AG04450 (cell line): ENCODE measurements around the gene HBG1. TPM values are rescaled to one million over a fixed set of nuclear protein-coding genes. Genes with fewer than 3 reads are reported as not detected.
A peak's percentile ranks its signal among the peaks of the same experiment; 100 is the strongest.

Experiments
- CTCF ChIA-PET: fragments of 300-600, 350-600 bp; formaldehyde crosslinking; extraction: SDS; loops from one replicate; lab custom pipeline; 2022; ENCODE audit warnings: antibody characterized with exemption, inconsistent platforms; lab: Charles Lee
- POLR2A ChIA-PET: fragments of 350-600 bp; formaldehyde crosslinking; extraction: SDS; loops from one replicate; lab custom pipeline; 2021; ENCODE audit warnings: antibody characterized with exemption, inconsistent platforms; lab: Yijun Ruan, JAX
- DNase-seq: peaks from one replicate; pipeline ENCODE4 v3.0.0-alpha.2; 2011; ENCODE audit warnings: low read depth, low spot score
- H3K27ac ChIP-seq: one replicate; pipeline ENCODE4 v1.5.1; 2012; ENCODE audit warnings: low read depth, low read length, control low read depth
- H3K27me3 ChIP-seq: one replicate; pipeline ENCODE4 v1.6.0; 2012; ENCODE audit warnings: low read length; ENCODE audit not compliant: control insufficient read depth, insufficient read depth
- H3K4me3 ChIP-seq: 2 replicates; pipeline ENCODE4 v1.5.1; 2011; ENCODE audit warnings: mild to moderate bottlenecking, low read depth, low read length, control low read depth
- H3K9me3 ChIP-seq: 2 replicates; pipeline ENCODE4 v1.5.1; 2012; ENCODE audit warnings: low read length; ENCODE audit not compliant: control insufficient read depth, insufficient read depth
- CTCF ChIP-seq: IDR thresholded peaks from 2 replicates; pipeline ENCODE4 v1.5.1; 2011; ENCODE audit warnings: low read depth, low read length, control low read depth, inconsistent platforms
- polyA plus RNA-seq: library from polyadenylated mRNA; depleted of rRNA; stranded (reverse); fragments of >200 nt; gene quantifications from 2 replicates; pipeline ENCODE4 v1.2.3, GENCODE V29; 2011

The HBG1 gene
- polyA plus RNA-seq, 1 experiment, result 0.41 TPM

- Histone ChIP-seq H3K4me3 (no peak overlapping the region), H3K27me3 (no peaks in the 10 kb centered on the region), H3K9me3 (no peaks in the 10 kb centered on the region), H3K27ac (peak overlapping the region; percentile 40)
- CTCF ChIA-PET, result interaction anchor here (0.9 kb wide), 1 partner anchor 11 kb away, joined by 5 read pairs; no protein-coding TSS in a partner anchor
- POLR2A ChIA-PET, result interaction anchor here (0.6 to 1.0 kb wide), 2 partner anchors 83 to 84 kb away, joined by 3 to 5 read pairs; no protein-coding TSS in a partner anchor
- no peak for TF ChIP-seq CTCF
- no peak for DNase-seq
Measured at GRCh38 chr11:5279471-5280090, 29.9 kb upstream of the HBG1 start.

- DNase-seq, result no peak
Measured at GRCh38 chr11:5277807-5278382, 28.2 kb upstream of the HBG1 start.

GRCh38 chr11:5276697-5277096, 27.0 kb upstream of the HBG1 start:
- no peak for TF ChIP-seq CTCF
- Histone ChIP-seq H3K9me3 (no peaks in the 10 kb centered on the region), H3K27ac (no peak overlapping the region), H3K27me3 (no peaks in the 10 kb centered on the region), H3K4me3 (no peak overlapping the region)
- DNase-seq, result no peak
- POLR2A ChIA-PET, result no interaction called here
- CTCF ChIA-PET, result no interaction called here

More at GRCh38 chr11:5277807-5278382, 28.2 kb upstream of the HBG1 start:
- Histone ChIP-seq H3K27ac (no peak overlapping the region), H3K4me3 (no peak overlapping the region), H3K27me3 (no peaks in the 10 kb centered on the region), H3K9me3 (no peaks in the 10 kb centered on the region)
- ChIA-PET POLR2A (no interaction called here), CTCF (no interaction called here)
- no peak for TF ChIP-seq CTCF

GRCh38 chr11:5275369-5276110, 25.9 kb upstream of the HBG1 start:
- no peaks in the 10 kb centered on the region for H3K27me3 ChIP-seq
- H3K4me3 ChIP-seq, result no peak overlapping the region
- TF ChIP-seq CTCF, result no peak
- no peak overlapping the region for H3K27ac ChIP-seq
- CTCF ChIA-PET, result no interaction called here
- DNase-seq, result no peak
- POLR2A ChIA-PET, result no interaction called here
- no peaks in the 10 kb centered on the region for H3K9me3 ChIP-seq

- Histone ChIP-seq H3K27ac (no peak overlapping the region), H3K9me3 (no peaks in the 10 kb centered on the region), H3K27me3 (no peaks in the 10 kb centered on the region), H3K4me3 (no peak overlapping the region)
- ChIA-PET POLR2A (no interaction called here), CTCF (no interaction called here)
- no peak for TF ChIP-seq CTCF
- no peak for DNase-seq
Measured at GRCh38 chr11:5274395-5274794, 24.7 kb upstream of the HBG1 start.
